ENCODE measurements around the gene CDK14. TPM values are rescaled to one million over a fixed set of nuclear protein-coding genes. Genes with fewer than 3 reads are reported as not detected.

The CDK14 gene
- total and polyA plus RNA-seq, 10 of the 15 experiments (the other 5 are each of a cell fraction or from before 2014, with no cell fraction given), result 6.5 to 61.3 (median 24.2) TPM

GRCh38 chr7:91239171-91239604, 643.1 kb downstream of the CDK14 start:
- H3K9me3 ChIP-seq (replicated peaks; ENCODE audit: control insufficient read depth, insufficient read depth, low read length), result no peaks in the 10 kb centered on the region
- in situ Hi-C loops (cut with MboI) (no loop called here), intact Hi-C loops (cut with micrococcal nuclease; ENCODE audit: unreplicated experiment) (no loop called here)
- H3K4me3 ChIP-seq, result no peak overlapping the region
- no peak overlapping the region for H3K4me2 ChIP-seq (ENCODE audit: control insufficient read depth, insufficient read depth)
- H3K9ac ChIP-seq (ENCODE audit: control insufficient read depth, insufficient read depth, low read length), result no peak overlapping the region
- no peaks in the 10 kb centered on the region for H3K79me2 ChIP-seq (ENCODE audit: control insufficient read depth, insufficient read depth, low read length)
- no peak for FAIRE-seq
- ATAC-seq, result no peak
- no peak for DNase-seq (ENCODE audit: low read depth, low spot score)
- ChIA-PET SMC1A (ENCODE audit: uncharacterized antibody, unreplicated experiment) (interaction anchor here (1.9 kb wide), 1 partner anchor 10 kb away, joined by 5 read pairs; no protein-coding TSS in a partner anchor), RAD21 (ENCODE audit: unreplicated experiment) (no interaction called here), POLR2A (no interaction called here), CTCF (interaction anchor here (1.4 kb wide), 1 partner anchor 9 kb away, joined by 3 read pairs; no protein-coding TSS in a partner anchor)
- H3K27ac ChIP-seq (ENCODE audit: control insufficient read depth, insufficient read depth), result no peak overlapping the region
- H2AFZ ChIP-seq (ENCODE audit: control insufficient read depth, low read depth, low read length), result no peak overlapping the region
- H3K27me3 ChIP-seq (replicated peaks in 1 of 2; ENCODE audit: control insufficient read depth in 2 of 2, insufficient read depth in 2 of 2, low read length in 1 of 2), result no peaks in the 10 kb centered on the region
- no peaks in the 10 kb centered on the region for H3K4me1 ChIP-seq (ENCODE audit: control insufficient read depth, insufficient read depth, low read length)
- no peaks in the 10 kb centered on the region for H4K20me1 ChIP-seq (ENCODE audit: control insufficient read depth, insufficient read depth)
- WGBS (ENCODE audit: insufficient coverage, insufficient replicate concordance, low lambda C conversion rate, missing lambda C conversion rate), result 45% methylated on average over 2 of the region's 2 CpGs
- BruUV-seq (replicated peaks), result no TSS peak
- TF ChIP-seq ETV6 (conservative IDR thresholded peaks at IDR 0.05 in 1 of 2, IDR thresholded peaks at IDR 0.05 in 1 of 2; ENCODE audit: borderline replicate concordance in 1 of 2, low read depth in 1 of 2) (no peak), IRF5 (IDR thresholded peaks at IDR 0.05; ENCODE audit: borderline replicate concordance) (no peak), GATAD2B (conservative IDR thresholded peaks at IDR 0.05; ENCODE audit: low read depth) (no peak), DPF2 (IDR thresholded peaks at IDR 0.05) (no peak), TAF1 (IDR thresholded peaks at IDR 0.05; ENCODE audit: borderline replicate concordance, low read depth, low read length) (no peak), NFIC (IDR thresholded peaks at IDR 0.05; ENCODE audit: low read depth, low read length) (no peak), ZNF622 (IDR thresholded peaks at IDR 0.05) (no peak), IRF3 (IDR thresholded peaks at IDR 0.05) (no peak), CHD2 (IDR thresholded peaks at IDR 0.05; ENCODE audit: borderline replicate concordance, low read depth, low read length) (no peak), BHLHE40 (IDR thresholded peaks at IDR 0.05; ENCODE audit: borderline replicate concordance in 1 of 2, low read depth in 2 of 2, low read length in 1 of 2) (no peak), HDAC2 (IDR thresholded peaks at IDR 0.05) (no peak), PKNOX1 (IDR thresholded peaks at IDR 0.05) (no peak), ZSCAN29 (IDR thresholded peaks at IDR 0.05) (no peak), ASH2L (IDR thresholded peaks at IDR 0.05; ENCODE audit: borderline replicate concordance, low read depth) (no peak), ESRRA (IDR thresholded peaks at IDR 0.05; ENCODE audit: low read length) (no peak), SMAD1 (IDR thresholded peaks at IDR 0.05; ENCODE audit: low read depth, partially characterized antibody) (no peak)
- no peaks in the 10 kb centered on the region for H3K36me3 ChIP-seq (ENCODE audit: control insufficient read depth in 2 of 2, insufficient read depth in 2 of 2, low read length in 1 of 2)

All from GM12878 (cell line).